Activated CD8-positive, alpha-beta memory T cell treated with anti-CD3 and anti-CD28 coated beads, Interleukin-2, amount 50 U/mL, for 24 hours (primary cell): ENCODE data around the gene FOXJ3.

ENCODE experiments used
- DNase-seq: peaks from one replicate; pipeline ENCODE4 v3.0.0-alpha.2; 2020; ENCODE audit errors: extremely low read depth

The FOXJ3 gene

GRCh38 chr1:42311138-42311537 lies 23.9 kb downstream of the FOXJ3 start:
- no peak for DNase-seq

- no peak for DNase-seq
These were observed 28.1 kb downstream of the FOXJ3 start for GRCh38 chr1:42306977-42307376.

- no peak for DNase-seq
These were observed 29.4 kb downstream of the FOXJ3 start for GRCh38 chr1:42305639-42306038.

DNA sequence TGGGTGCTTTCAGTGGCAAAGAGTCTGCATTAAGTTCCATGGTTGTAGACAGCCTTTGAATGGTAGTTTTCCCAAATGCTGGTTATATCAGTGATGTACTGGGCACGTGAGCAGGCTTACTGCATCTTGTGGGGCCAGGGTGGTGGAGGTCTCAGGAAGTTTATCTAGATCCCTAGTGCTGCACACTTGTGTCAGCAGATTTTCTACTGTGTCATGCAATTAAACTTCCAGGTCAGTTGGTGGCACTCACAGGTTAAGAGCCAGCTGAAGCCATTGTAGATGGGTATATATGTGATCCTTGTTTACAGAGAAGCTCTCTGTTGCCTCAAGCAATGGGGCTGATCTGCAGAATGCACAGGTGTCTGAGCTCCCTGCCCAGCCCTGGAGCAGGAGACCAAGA lies 33.0 kb downstream of the FOXJ3 start:
- no peak for DNase-seq

GRCh38 chr1:42298520-42298919 lies 36.5 kb downstream of the FOXJ3 start:
- DNase-seq: no peak

DNA sequence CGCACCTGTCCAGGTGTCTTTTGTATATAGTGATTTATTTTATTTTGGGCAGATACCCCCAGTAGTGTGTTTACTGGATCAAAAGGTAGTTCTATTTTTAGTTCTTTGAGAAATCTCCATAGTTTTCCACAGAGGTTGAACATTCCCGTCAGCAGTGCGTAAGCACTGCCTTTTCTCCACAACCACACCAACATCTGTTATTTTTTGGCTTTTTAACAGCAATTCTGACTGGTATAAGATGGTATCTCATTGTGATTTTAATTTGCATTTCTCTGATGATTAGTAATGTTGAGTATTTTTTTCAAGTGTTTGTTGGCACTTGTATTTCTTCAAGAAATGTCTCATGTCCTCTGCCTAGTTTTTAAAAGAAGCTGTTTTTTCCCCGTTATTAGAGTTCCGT lies 39.2 kb downstream of the FOXJ3 start:
- no peak for DNase-seq

DNA sequence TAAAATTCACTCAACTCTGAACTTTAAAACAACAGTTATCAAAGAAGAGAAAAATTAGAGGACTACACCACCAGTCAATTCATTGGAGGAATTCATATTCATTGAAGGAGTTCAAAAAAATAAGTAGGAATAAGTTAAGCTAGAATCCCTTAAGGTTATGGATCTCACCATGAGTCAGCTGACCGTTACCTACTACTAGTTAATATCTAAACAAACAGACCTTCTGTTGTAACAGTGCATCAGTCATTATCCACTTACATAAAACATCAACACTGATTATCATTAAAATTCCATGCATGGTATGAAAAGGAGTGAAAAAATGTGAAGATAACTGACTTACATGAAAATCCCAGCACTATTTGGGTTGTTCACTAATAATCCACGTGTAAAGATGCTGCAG lies 44.9 kb downstream of the FOXJ3 start:
- DNase-seq: no peak

DNA sequence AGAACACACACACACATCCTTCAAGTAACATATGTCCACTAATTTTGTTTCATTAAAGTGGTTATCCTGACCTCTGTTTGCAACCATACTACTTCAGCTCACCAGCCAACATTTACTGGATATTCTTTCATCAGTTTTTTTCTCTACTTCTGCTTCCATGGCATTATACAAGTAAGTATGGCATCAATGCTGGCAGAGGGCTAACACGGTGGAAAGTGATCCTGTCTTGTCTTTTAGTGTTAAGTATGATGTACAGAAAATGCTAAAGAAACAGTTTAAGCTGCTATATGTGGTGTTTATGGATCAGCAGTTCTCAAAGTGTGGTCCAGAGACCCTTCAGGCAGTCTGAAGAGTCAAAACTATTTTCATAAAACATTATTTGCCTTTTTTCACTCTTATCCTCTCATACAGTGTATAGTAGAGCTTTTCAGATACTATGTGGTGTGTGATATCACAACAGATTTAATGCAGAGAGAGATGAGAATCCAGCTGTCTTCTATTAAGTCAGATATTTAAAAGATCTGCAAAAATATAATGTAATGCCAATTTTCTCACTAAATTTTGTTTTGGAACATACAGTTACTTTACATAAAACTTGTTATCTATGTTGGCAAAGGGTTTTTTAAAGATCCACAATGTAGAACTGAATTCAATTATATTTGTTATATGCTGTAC lies 46.6 kb downstream of the FOXJ3 start:
- DNase-seq: no peak

DNA sequence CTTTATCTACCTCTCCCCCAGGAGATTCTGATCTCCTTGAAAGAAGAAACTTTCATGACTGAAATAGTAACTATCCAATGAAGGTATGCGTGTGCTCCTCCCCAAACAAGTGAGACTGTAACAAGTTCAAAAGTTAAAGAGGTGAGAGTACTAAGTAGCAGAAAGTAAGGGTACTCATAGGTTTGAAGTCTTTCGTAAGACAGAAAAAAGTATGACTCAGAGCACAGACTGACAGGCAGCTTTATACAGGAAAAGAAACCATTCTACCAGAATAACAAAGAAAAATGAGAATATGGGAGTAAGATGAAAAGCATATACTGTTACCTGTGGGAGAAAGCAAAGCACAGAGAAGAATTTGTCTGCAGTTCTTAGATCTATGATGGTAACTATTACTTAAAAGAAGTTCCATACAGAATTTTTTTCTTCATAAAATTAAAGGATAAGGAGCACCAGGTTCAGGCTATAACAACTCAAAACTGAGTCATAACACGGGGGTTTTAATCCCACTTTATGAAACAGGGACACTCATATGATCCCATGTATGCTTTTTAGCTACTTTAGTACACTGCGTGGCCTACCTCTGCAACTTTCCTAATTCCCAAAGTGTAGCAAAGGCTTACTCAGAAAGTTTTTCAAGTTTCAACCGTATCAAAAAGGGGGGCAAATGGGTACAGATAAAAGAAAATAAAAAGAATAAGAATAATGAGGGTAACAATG lies 52.0 kb downstream of the FOXJ3 start:
- no peak for DNase-seq

DNA sequence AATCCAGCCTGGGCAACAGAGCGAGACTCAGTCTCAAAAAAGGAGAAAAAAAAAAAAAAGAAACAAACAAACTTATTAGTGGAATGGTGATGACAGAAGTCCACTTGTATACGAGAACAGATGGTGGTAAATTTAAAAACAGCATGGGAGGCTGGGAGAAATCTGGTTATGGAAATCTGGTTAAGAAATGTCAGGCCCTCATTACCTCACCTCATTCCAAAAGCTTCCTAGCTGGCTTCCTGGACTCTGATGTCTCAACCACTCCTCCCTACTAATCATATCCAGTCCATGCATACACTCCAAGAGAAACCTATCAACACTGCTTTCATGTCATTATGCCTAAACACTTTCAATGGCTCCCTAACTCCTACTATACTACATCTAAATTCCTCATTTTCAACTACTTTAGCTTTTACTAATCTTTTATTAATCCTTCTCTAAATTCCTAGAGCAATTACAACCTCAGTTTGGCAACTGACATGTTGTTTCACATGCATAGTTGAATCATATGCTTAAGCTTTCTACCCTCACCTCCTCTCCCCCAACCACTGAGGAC lies 52.9 kb downstream of the FOXJ3 start:
- DNase-seq: no peak

- DNase-seq: no peak
These were observed 54.2 kb downstream of the FOXJ3 start for GRCh38 chr1:42280821-42281220.

- DNase-seq: no peak
These were observed 56.0 kb downstream of the FOXJ3 start for GRCh38 chr1:42279055-42279454.

DNA sequence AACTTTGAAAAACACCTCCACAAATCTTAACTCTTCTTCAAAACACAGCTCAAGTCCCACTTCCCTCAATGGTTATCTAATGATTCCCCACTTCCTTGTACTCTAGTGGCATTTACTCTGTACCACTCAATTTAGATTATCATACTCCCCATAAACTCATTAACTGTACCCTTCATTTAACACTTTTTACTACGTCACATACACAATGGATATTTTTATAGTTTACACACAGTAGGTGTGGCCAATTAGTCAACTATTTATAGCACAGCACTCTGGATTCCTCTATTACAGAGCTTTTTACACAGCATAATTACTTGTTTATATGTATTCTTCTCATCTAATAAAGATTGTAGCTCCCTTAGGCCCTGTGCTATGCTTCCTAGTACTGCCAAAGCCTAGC lies 62.1 kb downstream of the FOXJ3 start:
- no peak for DNase-seq

GRCh38 chr1:42267904-42268303 lies 67.1 kb downstream of the FOXJ3 start:
- DNase-seq: no peak

DNA sequence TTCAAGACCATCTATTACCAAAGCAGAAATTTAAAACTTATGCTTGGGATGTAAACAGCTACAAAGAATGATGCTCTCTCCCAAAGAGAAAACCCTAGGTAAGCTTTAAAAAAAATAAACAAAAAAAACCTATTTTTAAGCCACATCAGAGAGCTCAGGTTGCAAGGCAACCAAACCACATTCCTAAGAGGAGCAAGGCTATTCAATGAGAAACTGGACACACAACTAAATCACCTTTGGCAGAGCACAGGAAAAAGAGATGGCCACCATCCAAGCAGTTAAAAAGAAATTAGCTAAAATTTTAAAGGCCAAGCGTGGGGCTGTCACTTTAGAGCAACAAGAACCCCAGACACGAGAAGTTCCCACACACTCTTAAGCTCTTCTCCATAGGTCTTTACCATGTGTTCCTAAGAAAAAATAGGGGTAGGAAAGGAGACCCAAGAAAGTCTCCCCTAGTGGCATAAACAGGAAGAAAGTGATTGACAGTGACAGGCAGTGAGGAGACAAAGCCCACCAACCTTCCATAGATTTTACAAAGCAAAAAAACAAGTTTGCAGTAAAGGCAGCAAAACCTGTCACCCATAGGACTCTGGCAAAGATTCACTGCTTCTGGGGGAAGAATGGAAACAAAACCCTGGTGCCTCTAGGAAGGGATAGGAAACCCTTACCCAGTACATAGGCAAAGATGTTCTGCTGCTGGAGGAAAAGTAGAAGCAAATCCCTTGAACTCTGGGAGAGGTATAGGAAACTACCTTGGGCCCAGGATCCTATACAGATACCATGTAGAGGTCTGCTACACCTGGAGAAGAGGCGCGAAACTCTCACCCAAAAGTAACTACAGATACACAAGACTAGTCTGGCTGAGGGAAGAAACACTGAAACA lies 68.5 kb downstream of the FOXJ3 start:
- no peak for DNase-seq

- DNase-seq: no peak
These were observed 70.4 kb downstream of the FOXJ3 start for GRCh38 chr1:42264511-42265190.

GRCh38 chr1:42263019-42263418 lies 72.0 kb downstream of the FOXJ3 start:
- no peak for DNase-seq

GRCh38 chr1:42260376-42261070 lies 74.5 kb downstream of the FOXJ3 start:
- no peak for DNase-seq

DNA sequence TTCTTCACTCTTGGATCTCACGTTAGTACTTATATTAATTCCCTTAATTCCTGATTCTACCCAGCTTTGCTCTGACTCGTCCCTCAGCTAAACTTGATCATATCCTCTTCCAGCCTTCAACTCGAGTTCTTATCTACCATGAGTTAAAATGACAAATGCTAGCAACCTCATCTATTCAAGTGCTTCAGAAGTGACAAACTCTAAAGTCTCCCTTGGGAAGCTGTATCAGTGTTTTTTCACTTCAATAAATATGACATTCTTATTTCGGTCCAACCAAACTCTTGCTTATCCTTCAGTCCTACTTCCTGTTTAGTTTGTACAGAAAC lies 75.3 kb downstream of the FOXJ3 start:
- DNase-seq: no peak

DNA sequence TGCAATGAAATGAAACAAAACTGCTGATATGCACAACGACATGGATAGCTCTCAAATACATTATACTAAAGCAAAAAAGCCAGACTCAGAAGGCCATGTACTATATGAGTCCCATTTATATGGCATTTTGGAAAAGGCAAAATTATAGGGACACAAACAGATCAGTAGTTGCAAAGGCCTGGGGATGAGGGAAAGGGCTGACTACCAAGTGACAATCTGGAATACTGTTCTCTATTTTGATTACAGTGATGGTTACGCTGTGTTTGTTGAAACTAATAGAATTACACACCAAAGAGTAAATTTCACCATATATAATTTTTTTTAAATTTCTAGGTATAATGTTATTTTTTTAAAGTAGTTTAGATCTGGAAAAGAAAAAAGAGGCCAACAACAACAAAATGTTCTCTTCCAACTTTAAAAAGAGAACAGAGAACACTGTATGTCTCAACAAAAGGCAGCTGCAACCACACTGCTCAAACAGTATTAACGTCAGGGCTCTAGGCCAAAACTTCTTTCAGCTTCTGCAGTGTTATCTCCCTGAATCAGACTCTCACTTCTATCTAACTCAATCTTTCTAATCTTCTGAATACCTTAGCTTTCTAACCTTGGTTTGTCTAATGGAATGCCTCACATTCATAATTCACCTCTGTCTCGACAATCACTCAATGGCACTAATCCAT lies 75.8 kb downstream of the FOXJ3 start:
- no peak for DNase-seq

GRCh38 chr1:42258218-42258617 lies 76.8 kb downstream of the FOXJ3 start:
- DNase-seq: no peak
